ENCODE data around the gene PPP4R2. TPM values are rescaled to one million over a fixed set of nuclear protein-coding genes. Genes with fewer than 3 reads are reported as not detected.

The PPP4R2 gene
- total and polyA plus RNA-seq, 9 of the 15 experiments (the other 6 are each of a cell fraction or from before 2014, with no cell fraction given) = 11.0 to 49.6 (median 31.6) TPM

GRCh38 chr3:73018790-73019441 lies 22.3 kb downstream of the PPP4R2 start:
- Histone ChIP-seq H3K27ac (ENCODE audit: extremely low read depth, low read depth, low read length) (no peak overlapping the region), H3K4me1 (replicated peaks in 1 of 2; ENCODE audit: control insufficient read depth in 2 of 2, insufficient read depth in 2 of 2, low read length in 2 of 2) (no peaks in the 10 kb centered on the region; a peak in 1 of 5 replicates), H3K9ac (ENCODE audit: insufficient read depth in 1 of 2, low read depth in 2 of 2, low read length in 2 of 2) (no peak overlapping the region), H3K4me3 (no peak overlapping the region), H4K20me1 (replicated peaks; ENCODE audit: control insufficient read depth, insufficient read depth, low read length) (peaks cover 18% of the 10 kb centered on the region), H3K4me2 (ENCODE audit: insufficient read depth, low read length) (no peak overlapping the region), H3K9me3 (replicated peaks; ENCODE audit: control insufficient read depth, insufficient read depth, low read depth, low read length) (no peaks in the 10 kb centered on the region), H2AFZ (ENCODE audit: low read depth, low read length) (no peak overlapping the region), H3K36me3 (ENCODE audit: control insufficient read depth, insufficient read depth, low read length) (peaks cover 17% of the 10 kb centered on the region; the same call in 2 of the 3 replicates), H3K79me2 (ENCODE audit: control insufficient read depth, insufficient read depth, low read length) (peaks cover 99% of the 10 kb centered on the region), H3K27me3 (ENCODE audit: control insufficient read depth in 2 of 2, insufficient read depth in 2 of 2, low read length in 2 of 2) (no peaks in the 10 kb centered on the region), H3K9me1 (ENCODE audit: control insufficient read depth, insufficient read depth, low read length) (no peaks in the 10 kb centered on the region)
- ChIA-PET POLR2A (no interaction called here), CTCF (ENCODE audit: low intra/inter-chr PET ratio) (no interaction called here)
- DNase-seq (ENCODE audit: extremely low read depth in 1 of 4, low spot score in 3 of 4) = no peak
- in situ Hi-C loops (cut with MboI) = no loop called here
- WGBS (ENCODE audit: insufficient coverage, low coverage, missing lambda C conversion rate) = 86% methylated on average over 5 of the region's 5 CpGs
- FAIRE-seq = no peak
- no TSS peak for BruUV-seq (replicated peaks)
- intact Hi-C loops (cut with micrococcal nuclease) = no loop called here
- TF ChIP-seq ETV5 (CRISPR knock-in tag; IDR thresholded peaks at IDR 0.05; ENCODE audit: low read depth) = no peak
- TF ChIP-seq SAFB (IDR thresholded peaks at IDR 0.05; ENCODE audit: borderline replicate concordance, low read depth, low read length) = no peak
- no peak for TF ChIP-seq RFX1 (IDR thresholded peaks at IDR 0.05)
- no peak for TF ChIP-seq GTF2B (IDR thresholded peaks at IDR 0.05; ENCODE audit: extremely low read depth, insufficient read length)
- TF ChIP-seq HCFC1 (IDR thresholded peaks at IDR 0.05; ENCODE audit: low read depth, low read length) = no peak
- no peak for TF ChIP-seq ZNF507 (tag; conservative IDR thresholded peaks at IDR 0.05)
- no peak for TF ChIP-seq ZNF561 (CRISPR knock-in tag; conservative IDR thresholded peaks at IDR 0.05)
- no peak for TF ChIP-seq POLR2AphosphoS2 (IDR thresholded peaks at IDR 0.05; ENCODE audit: low read length)
- no peak for TF ChIP-seq CREM (IDR thresholded peaks at IDR 0.05; ENCODE audit: low read depth)
- TF ChIP-seq HDAC1 (IDR thresholded peaks at IDR 0.05) = no peak
- no peak for TF ChIP-seq DDX20 (tag; IDR thresholded peaks at IDR 0.05; ENCODE audit: low read depth)
- no peak for TF ChIP-seq ESRRB (CRISPR knock-in tag; IDR thresholded peaks at IDR 0.05; ENCODE audit: borderline replicate concordance)
- no peak for TF ChIP-seq SREBF2 (CRISPR knock-in tag; IDR thresholded peaks at IDR 0.05)
- TF ChIP-seq TSHZ1 (CRISPR knock-in tag; IDR thresholded peaks at IDR 0.05) = no peak
- no peak for ATAC-seq
